IPS-NIHi11 (cell line): ENCODE measurements around the gene ANAPC2.

ENCODE experiments used
- DNase-seq: peaks from one replicate; pipeline ENCODE4 v3.0.0; 2012; ENCODE audit warnings: mixed read lengths, low spot score

Gene ANAPC2

GRCh38 chr9:137215196-137215986, 27.0 kb upstream of the ANAPC2 start:
- DNase-seq, result no peak

GRCh38 chr9:137214620-137215019, 26.3 kb upstream of the ANAPC2 start:
- DNase-seq, result no peak

- DNase-seq, result peak; percentile 57
These were observed 25.1 kb upstream of the ANAPC2 start for GRCh38 chr9:137213160-137214060.

DNA sequence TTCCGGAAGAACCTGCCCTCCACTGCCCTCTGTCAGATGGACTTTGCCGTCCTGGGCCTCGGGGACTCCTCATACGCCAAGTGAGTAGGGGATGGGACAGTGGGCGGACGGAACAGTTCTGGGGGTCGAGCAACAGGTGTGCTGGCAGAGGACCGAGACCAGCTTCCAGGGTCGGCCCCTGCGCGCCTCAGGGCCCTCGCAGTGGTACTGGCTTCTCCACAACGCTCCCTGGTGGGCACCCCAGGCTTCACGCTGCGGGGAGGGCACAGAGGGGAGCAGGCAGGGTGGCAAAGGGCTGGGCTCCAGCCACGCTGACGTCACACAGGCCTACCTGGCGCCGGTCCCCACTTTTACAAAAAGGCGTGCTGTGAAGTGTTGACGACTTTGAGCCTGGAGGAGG, 24.2 kb upstream of the ANAPC2 start:
- no peak for DNase-seq

DNA sequence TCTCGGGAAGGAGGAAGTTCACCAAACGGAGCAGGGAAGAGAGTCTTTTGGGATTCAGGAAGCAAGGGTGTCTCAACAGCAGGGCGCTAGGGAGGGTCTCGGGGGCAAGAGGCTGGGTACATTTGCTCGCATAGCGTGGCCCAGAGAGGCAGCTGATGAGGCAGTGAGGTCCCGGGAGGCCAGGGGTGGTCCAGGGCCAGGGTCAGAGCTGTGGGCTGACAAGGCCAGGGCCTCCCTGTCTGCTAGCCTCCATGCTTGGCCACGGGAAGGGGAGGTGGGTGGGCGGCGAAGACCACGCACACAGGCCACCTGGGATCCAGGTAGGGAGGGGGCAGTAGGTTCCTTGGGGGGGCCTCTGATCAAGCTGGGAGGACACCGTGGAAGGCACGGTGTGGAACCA, 23.2 kb upstream of the ANAPC2 start:
- DNase-seq, result no peak

GRCh38 chr9:137206602-137207001, 18.2 kb upstream of the ANAPC2 start:
- DNase-seq, result no peak

GRCh38 chr9:137205126-137206069, 17.0 kb upstream of the ANAPC2 start, which contains the start of the genes NDOR1 and TMEM203:
TSS of gene NDOR1 (plus strand) at chr9:137205700. CDS start at chr9:137205778, 78 bp downstream.
TSS of gene TMEM203 (minus strand) at chr9:137205648. CDS start at chr9:137205414, 234 bp downstream.
- DNase-seq, result peak; percentile 99

DNA sequence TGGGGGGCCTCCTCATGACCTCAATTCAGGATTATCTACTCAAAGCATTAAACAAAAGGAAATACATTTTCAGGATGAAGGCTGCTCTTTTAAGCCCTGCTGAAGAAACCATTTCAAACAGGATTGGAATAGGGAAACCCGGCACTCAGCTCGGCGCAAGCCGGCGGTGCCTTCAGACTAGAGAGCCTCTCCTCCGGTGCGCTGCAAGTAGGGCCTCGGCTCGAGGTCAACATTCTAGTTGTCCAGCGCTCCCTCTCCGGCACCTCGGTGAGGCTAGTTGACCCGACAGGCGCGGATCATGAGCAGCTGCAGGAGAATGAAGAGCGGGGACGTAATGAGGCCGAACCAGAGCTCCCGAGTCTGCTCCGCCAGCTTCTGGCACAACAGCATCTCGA, 16.4 kb upstream of the ANAPC2 start:
- DNase-seq, result no peak

- no peak for DNase-seq
These were observed 14.6 kb upstream of the ANAPC2 start for GRCh38 chr9:137202966-137203365.

DNA sequence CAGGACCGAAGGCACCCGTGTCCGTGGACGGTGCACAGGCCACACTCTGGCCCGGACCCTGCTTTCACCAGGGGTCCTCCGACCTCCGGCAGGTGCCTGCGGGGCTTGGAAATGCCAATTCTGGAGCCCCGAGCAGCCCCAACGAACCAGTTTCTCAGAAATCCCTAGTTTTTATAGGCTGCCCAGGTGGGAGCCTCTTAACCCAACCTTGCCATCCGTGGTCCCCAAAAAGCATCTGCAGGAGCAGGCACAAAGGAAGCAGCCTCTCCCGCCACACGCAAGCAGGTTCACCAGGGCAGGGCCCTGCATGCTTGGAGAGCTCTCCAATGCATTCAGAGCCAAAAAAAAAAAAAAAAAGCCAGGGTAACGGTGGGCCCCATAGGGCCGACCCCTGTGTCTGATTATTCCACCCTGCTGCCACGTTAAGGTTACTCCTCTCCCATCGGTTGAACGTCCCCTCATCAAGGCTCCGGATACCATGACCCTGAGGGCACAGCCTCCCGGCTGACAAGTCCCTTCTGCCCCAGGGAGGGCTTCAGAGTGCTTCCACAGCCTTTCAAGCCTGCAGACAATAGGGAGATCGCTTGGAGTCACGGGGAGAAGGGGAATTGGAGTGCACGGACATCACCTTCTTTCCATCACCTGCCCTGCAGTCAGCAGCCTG, 13.0 kb upstream of the ANAPC2 start:
- DNase-seq, result no peak

GRCh38 chr9:137200311-137201204, 12.2 kb upstream of the ANAPC2 start, which contains the start of gene TPRN:
TSS of gene TPRN (minus strand) at chr9:137200741. CDS start at chr9:137200711, 30 bp downstream.
- peak; percentile 100 for DNase-seq

DNA sequence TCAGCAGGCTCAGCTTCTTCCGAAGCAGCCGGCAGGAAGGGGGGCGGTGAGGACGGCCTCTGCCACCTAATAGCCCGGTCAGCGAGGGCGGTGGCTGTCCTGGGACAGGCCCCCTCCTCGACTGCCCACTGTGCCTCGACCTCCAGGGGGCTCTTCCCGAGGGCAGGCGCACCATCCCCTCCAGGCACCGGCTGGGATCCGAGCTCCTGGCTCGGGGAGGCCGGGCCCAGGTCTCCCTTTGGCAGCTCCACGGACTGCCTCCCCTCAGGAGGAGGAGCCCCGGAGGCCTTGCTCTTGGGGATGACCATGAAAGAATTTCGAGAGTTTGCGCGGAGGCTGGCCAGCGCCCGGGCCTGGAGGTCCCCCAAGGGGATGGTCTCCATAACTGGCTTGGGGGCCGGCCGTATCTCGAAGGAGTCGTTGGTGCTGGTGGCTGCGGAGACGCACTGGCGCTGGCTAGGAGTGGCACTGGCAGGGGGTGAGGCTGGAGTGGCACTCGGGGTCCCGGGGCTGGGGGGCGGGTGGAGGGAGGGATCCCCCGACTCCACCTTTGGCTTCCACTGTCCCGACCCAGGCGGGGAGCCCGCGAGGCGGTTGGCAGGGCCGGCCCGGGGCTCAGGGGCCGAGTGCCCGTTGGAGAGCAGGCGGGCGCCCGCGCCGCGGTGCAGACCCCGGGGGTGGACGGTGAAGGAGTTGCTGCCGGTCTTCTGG, 11.2 kb upstream of the ANAPC2 start:
- DNase-seq, result no peak

DNA sequence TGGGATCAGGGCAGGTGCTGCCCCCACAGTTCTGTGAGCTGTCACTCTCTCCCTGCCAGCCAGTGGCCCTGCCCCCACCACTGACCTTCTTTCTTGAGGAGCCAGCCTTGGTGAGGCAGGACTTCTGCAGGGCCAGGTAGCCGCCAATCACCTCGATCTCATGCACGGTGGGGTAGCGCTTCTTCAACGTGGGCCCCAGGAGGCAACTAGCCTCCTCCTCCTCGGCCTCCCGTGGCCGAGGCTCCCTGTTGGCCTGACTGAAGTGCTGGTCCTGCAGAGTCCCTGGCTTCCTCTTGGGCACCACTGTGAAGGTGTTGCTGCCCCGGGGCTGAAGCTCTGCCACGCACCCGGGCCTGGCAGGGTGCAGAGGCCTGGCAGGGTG, 10.5 kb upstream of the ANAPC2 start:
- no peak for DNase-seq

GRCh38 chr9:137198051-137198901, 9.9 kb upstream of the ANAPC2 start:
- DNase-seq, result no peak

DNA sequence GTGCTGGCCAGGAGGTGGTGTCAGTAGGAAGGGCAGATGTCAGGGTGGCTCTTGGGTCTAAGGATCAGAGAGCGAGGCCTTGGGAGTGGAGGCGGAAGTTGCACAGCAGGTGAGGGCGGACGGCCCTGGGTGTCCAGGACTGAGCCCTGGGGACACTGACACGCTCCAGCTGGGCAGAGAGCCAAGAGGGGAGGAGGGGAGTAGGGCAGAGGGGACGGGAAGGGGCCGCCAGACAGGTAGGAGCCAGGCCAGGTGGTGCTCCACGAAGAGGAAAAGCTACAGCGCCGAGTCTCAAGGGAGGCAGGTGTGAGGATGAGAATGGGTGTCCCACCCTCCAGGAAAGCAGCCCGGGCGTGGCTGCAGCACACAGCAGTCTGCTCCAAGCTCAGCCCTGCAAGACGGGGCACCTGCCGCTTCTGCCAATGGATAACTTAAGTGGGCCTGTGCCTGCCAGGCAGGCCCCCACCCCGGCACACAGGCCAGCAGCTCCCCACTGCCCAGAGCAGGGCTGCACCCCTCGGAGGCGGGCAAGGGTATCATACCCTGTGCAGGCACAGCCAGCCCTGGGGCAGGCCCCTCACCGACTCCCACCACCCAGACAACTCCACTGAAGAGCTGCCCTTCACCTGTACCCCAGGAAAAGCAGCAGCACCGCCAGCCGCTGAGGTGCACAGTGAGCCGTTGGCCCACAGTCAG, 7.3 kb upstream of the ANAPC2 start:
- DNase-seq, result no peak

DNA sequence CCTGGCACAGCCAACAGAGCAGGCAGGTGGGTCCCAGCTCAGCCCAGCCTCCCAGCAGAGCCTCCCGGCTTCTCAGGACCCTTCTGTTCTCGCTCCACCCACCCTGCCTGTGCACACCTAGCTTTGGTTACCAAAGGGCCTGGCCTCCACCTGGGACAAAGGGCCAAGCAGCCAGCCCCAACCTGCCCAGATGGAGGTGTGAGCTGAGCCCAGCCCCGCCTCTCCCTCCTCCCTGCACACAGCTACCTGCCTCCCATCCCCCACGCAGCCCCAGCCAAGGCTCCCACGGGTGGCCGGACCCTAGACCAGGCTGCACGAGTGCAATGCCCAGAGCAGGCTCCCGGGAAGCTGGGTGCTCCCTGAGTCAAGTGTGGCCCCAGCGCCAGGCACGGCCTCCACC, 6.5 kb upstream of the ANAPC2 start:
- no peak for DNase-seq

- DNase-seq, result no peak
These were observed 6.0 kb upstream of the ANAPC2 start for GRCh38 chr9:137194388-137194787.

GRCh38 chr9:137193771-137194170, 5.4 kb upstream of the ANAPC2 start:
- DNase-seq, result no peak
